Endothelial cell of umbilical vein (primary cell): ENCODE results near the gene GAD2. TPM values are rescaled to one million over a fixed set of nuclear protein-coding genes. Genes with fewer than 3 reads are reported as not detected.

ENCODE experiments used
- BruUV-seq: library from RNA; stranded (reverse); fragments of 400-500 nt; replicated peaks from 2 replicates; lab custom pipeline; 2021; lab: Mats Ljungman, UMichigan
- CTCF ChIA-PET: fragments of 300-600, 350-600 bp; sonication (Branson Sonifier 250); formaldehyde crosslinking; loops from one replicate; lab custom pipeline; 2021; ENCODE audit warnings: antibody characterized with exemption, inconsistent platforms; lab: Charles Lee
- POLR2A ChIA-PET: fragments of 300-600, 350-600 bp; sonication (Branson Sonifier 250); formaldehyde crosslinking; loops from one replicate; lab custom pipeline; 2021; ENCODE audit warnings: antibody characterized with exemption, inconsistent platforms; lab: Charles Lee
- DNase-seq: peaks from one replicate; pipeline ENCODE4 v3.0.0-alpha.2; 2011; ENCODE audit warnings: low read depth, low spot score
- FAIRE-seq: peaks from 2 replicates; lab custom pipeline; 2011; peaks lifted over from hg19 to GRCh38; lab: Jason Lieb, UNC
- H2AFZ ChIP-seq: 2 replicates; pipeline ENCODE4 v1.6.0; 2012; ENCODE audit warnings: low read depth, low read length, control low read depth, inconsistent platforms
- H3K27ac ChIP-seq: 2 replicates; pipeline ENCODE4 v1.5.1; 2011; ENCODE audit warnings: low read depth, mild to moderate bottlenecking, control low read depth, low read length, moderate library complexity; ENCODE audit not compliant: insufficient read depth
- H3K27me3 ChIP-seq, 2 experiments: 2 replicates each; pipeline versions ENCODE4 v1.6.0 to v1.6.1; 2011; ENCODE audit warnings: low read length in 2 of 2, mixed read lengths in 1 of 2; ENCODE audit not compliant: control insufficient read depth in 2 of 2, insufficient read depth in 2 of 2
- H3K36me3 ChIP-seq, 2 experiments: 2 replicates in 1 of 2; 3 replicates in 1 of 2; pipeline ENCODE4 v1.5.1; 2011; ENCODE audit warnings: low read length in 2 of 2, mild to moderate bottlenecking in 1 of 2, moderate library complexity in 1 of 2; ENCODE audit not compliant: control insufficient read depth in 2 of 2, insufficient read depth in 2 of 2; ENCODE audit errors: extremely low read depth in 1 of 2
- H3K4me1 ChIP-seq: 3 replicates; pipeline ENCODE4 v1.5.1; 2011; ENCODE audit warnings: mild to moderate bottlenecking, low read length; ENCODE audit not compliant: control insufficient read depth, insufficient read depth; ENCODE audit errors: extremely low read depth
- H3K4me2 ChIP-seq: 2 replicates; pipeline ENCODE4 v1.6.1; 2011; ENCODE audit warnings: low read length, control low read depth, mixed read lengths; ENCODE audit not compliant: insufficient read depth
- H3K4me3 ChIP-seq, 3 experiments: fragments of 200-600 bp in 1 of 3; sonication (generic), shearing (Covaris generic) in 1 of 3; replicated peaks in 1 of 3; 2 replicates each; pipeline ENCODE4 v1.5.1; 2011 to 2016; ENCODE audit warnings: control low read depth in 3 of 3, low read length in 3 of 3, mild to moderate bottlenecking in 2 of 3, inconsistent platforms in 1 of 3, low read depth in 1 of 3, moderate library complexity in 1 of 3; ENCODE audit not compliant: insufficient read depth in 1 of 3
- H3K79me2 ChIP-seq: 2 replicates; pipeline ENCODE4 v1.6.0; 2012; ENCODE audit warnings: low read length, inconsistent platforms; ENCODE audit not compliant: control insufficient read depth, insufficient read depth
- H3K9ac ChIP-seq: replicated peaks from 2 replicates; pipeline ENCODE3; 2011; ENCODE audit warnings: low read length, control low read depth; ENCODE audit not compliant: insufficient read depth; ENCODE audit errors: extremely low read depth
- H3K9me1 ChIP-seq: replicated peaks from 3 replicates; pipeline ENCODE4 v1.6.0; 2011; ENCODE audit warnings: mild to moderate bottlenecking, low read length; ENCODE audit not compliant: control insufficient read depth, insufficient read depth; ENCODE audit errors: extremely low read depth
- H3K9me3 ChIP-seq: replicated peaks from 2 replicates; pipeline ENCODE4 v1.5.1; 2012; ENCODE audit warnings: low read length, inconsistent platforms; ENCODE audit not compliant: control insufficient read depth, insufficient read depth
- H4K20me1 ChIP-seq: replicated peaks from 2 replicates; pipeline ENCODE3; 2011; ENCODE audit warnings: mild to moderate bottlenecking, low read length; ENCODE audit not compliant: control insufficient read depth, insufficient read depth; ENCODE audit errors: extremely low read depth
- EZH2 ChIP-seq: IDR thresholded peaks from 2 replicates; pipeline ENCODE4 v1.6.1; 2012; ENCODE audit warnings: borderline replicate concordance, low read depth, mild to moderate bottlenecking, moderate library complexity, low read length, inconsistent platforms; ENCODE audit not compliant: severe bottlenecking
- FOS ChIP-seq: IDR thresholded peaks from 2 replicates; pipeline ENCODE4 v1.6.1; 2011; ENCODE audit warnings: mild to moderate bottlenecking, low read length, moderate library complexity, borderline replicate concordance; ENCODE audit not compliant: insufficient read depth
- GATA2 ChIP-seq: IDR thresholded peaks from 2 replicates; pipeline ENCODE4 v1.7.0; 2011; ENCODE audit warnings: low read depth, mild to moderate bottlenecking, moderate library complexity, mixed read lengths, low read length; ENCODE audit not compliant: insufficient read length, insufficient read depth
- JUN ChIP-seq: IDR thresholded peaks from 2 replicates; pipeline ENCODE4 v1.6.1; 2011; ENCODE audit warnings: borderline replicate concordance, low read depth; ENCODE audit not compliant: insufficient read length, insufficient read depth
- MAX ChIP-seq: IDR thresholded peaks from 2 replicates; pipeline ENCODE4 v1.6.1; 2011; ENCODE audit not compliant: insufficient read depth, insufficient read length
- MYC ChIP-seq: IDR thresholded peaks from one replicate; pipeline ENCODE4 v1.6.1; 2011; ENCODE audit warnings: mild to moderate bottlenecking, low read depth, low read length
- POLR2A ChIP-seq: IDR thresholded peaks from 2 replicates; pipeline ENCODE4 v1.6.1; 2012; ENCODE audit warnings: low read depth, mild to moderate bottlenecking, control low read depth, low read length
- POLR2AphosphoS5 ChIP-seq: IDR thresholded peaks from 2 replicates; pipeline ENCODE4 v1.6.1; 2012; ENCODE audit warnings: low read depth, mild to moderate bottlenecking, control low read depth, low read length, moderate library complexity; ENCODE audit not compliant: insufficient read depth
- dilution Hi-C: fragments of 300-500 bp; cut with MboI; formaldehyde crosslinking; loops from one replicate; pipeline ENCODE4 v1.15.0; 2019; ENCODE audit warnings: low sequenced_read_pairs; ENCODE audit not compliant: extremely low pct_ligation_motif_present
- intact Hi-C: fragments of 100-400 bp; cut with micrococcal nuclease; formaldehyde crosslinking; loops from one replicate; pipeline ENCODE4 v1.10.0; 2022
- polyA plus RNA-seq, 4 experiments: library from polyadenylated mRNA; depleted of rRNA in 3 of 4; stranded (reverse) in 3 of 4; unstranded in 1 of 4; fragments of >200 nt; gene quantifications; 2 replicates each; pipeline versions ENCODE4 v1.2.1 to v1.2.3, GENCODE V29; 2011 to 2012; ENCODE audit warnings: missing spikeins in 1 of 4
- total RNA-seq: library from RNA; stranded (reverse); gene quantifications from 2 replicates; pipeline ENCODE4 v1.2.3, GENCODE V29; 2021
- TF ChIP-seq, protein P1 (sequence below), 2 donors: IDR thresholded peaks; 1 replicate in 1 of 2; 2 replicates in 1 of 2; pipeline ENCODE4 v1.5.1; 2011; ENCODE audit warnings: low read length in 2 of 2, mild to moderate bottlenecking in 2 of 2, moderate library complexity in 2 of 2, control low read depth in 1 of 2, inconsistent platforms in 1 of 2, low read depth in 1 of 2; ENCODE audit not compliant: insufficient read depth in 1 of 2; ENCODE audit errors: extremely low read depth in 1 of 2

GAD2 gene
- total and polyA plus RNA-seq, 2 donors (not counting 3 experiments of a cell fraction or from before 2014, with no cell fraction given): not detected

- Histone ChIP-seq H3K4me3 (no peak overlapping the region), H2AFZ (no peak overlapping the region), H3K4me1 (no peaks in the 10 kb centered on the region), H3K9ac (no peak overlapping the region), H4K20me1 (no peaks in the 10 kb centered on the region), H3K4me2 (no peak overlapping the region), H3K79me2 (no peaks in the 10 kb centered on the region), H3K9me1 (no peaks in the 10 kb centered on the region), H3K27me3 (no peaks in the 10 kb centered on the region), H3K9me3 (peaks cover 3% of the 10 kb centered on the region), H3K36me3 (no peaks in the 10 kb centered on the region), H3K27ac (no peak overlapping the region)
- no peak for TF ChIP-seq MAX
- dilution Hi-C loops: no loop called here
- intact Hi-C loops: no loop called here
- ChIA-PET CTCF (no interaction called here), POLR2A (no interaction called here)
- no peak for DNase-seq
- no TSS peak for BruUV-seq
- no peak for FAIRE-seq
Observed at GRCh38 chr10:26243351-26243720, 26.8 kb downstream of the GAD2 start.

DNA sequence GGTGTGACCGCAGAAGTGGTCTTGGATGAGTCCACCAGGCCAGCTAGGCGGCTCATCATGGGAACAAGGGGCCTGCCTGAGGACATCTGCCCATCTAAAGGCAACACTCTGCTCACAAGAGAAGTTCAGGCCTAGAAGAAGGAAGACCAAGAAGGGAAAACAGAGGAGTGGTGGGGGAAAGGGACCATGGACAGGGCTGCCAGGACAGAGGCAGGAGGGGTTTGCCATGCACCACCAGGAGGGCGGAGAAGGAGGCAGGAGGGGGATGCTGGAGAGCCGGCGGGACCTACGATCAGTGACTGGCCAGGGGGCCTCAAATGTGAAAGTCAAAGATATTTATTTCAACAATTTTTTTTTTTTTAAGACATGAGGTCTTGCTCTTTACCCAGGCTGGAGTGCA lies 33.1 kb downstream of the GAD2 start:
- BruUV-seq: no TSS peak

More for the DNA sequence above, 33.1 kb downstream of the GAD2 start:
- Histone ChIP-seq H2AFZ (no peak overlapping the region), H3K79me2 (no peaks in the 10 kb centered on the region), H3K27me3 (no peaks in the 10 kb centered on the region), H3K36me3 (no peaks in the 10 kb centered on the region), H4K20me1 (no peaks in the 10 kb centered on the region), H3K27ac (no peak overlapping the region), H3K4me2 (no peak overlapping the region), H3K9ac (no peak overlapping the region), H3K4me3 (no peak overlapping the region), H3K9me1 (no peaks in the 10 kb centered on the region), H3K9me3 (peaks cover 3% of the 10 kb centered on the region), H3K4me1 (no peaks in the 10 kb centered on the region)
- DNase-seq (no peak), FAIRE-seq (no peak)
- dilution Hi-C loops: no loop called here
- intact Hi-C loops: no loop called here
- TF ChIP-seq, protein P1, sequence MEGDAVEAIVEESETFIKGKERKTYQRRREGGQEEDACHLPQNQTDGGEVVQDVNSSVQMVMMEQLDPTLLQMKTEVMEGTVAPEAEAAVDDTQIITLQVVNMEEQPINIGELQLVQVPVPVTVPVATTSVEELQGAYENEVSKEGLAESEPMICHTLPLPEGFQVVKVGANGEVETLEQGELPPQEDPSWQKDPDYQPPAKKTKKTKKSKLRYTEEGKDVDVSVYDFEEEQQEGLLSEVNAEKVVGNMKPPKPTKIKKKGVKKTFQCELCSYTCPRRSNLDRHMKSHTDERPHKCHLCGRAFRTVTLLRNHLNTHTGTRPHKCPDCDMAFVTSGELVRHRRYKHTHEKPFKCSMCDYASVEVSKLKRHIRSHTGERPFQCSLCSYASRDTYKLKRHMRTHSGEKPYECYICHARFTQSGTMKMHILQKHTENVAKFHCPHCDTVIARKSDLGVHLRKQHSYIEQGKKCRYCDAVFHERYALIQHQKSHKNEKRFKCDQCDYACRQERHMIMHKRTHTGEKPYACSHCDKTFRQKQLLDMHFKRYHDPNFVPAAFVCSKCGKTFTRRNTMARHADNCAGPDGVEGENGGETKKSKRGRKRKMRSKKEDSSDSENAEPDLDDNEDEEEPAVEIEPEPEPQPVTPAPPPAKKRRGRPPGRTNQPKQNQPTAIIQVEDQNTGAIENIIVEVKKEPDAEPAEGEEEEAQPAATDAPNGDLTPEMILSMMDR (IDR thresholded peaks at IDR 0.05; ENCODE audit: extremely low read depth in 1 of 2, insufficient read depth in 1 of 2, low read depth in 1 of 2, low read length in 2 of 2): no peak
- TF ChIP-seq MAX (no peak), POLR2AphosphoS5 (no peak), POLR2A (no peak), MYC (no peak), JUN (no peak), GATA2 (no peak), EZH2 (no peak), FOS (no peak)
- ChIA-PET POLR2A (no interaction called here), CTCF (no interaction called here)
